ENCODE data around the gene GH2. TPM values are rescaled to one million over a fixed set of nuclear protein-coding genes. Genes with fewer than 3 reads are reported as not detected.

Gene GH2
- total RNA-seq = not detected

DNA sequence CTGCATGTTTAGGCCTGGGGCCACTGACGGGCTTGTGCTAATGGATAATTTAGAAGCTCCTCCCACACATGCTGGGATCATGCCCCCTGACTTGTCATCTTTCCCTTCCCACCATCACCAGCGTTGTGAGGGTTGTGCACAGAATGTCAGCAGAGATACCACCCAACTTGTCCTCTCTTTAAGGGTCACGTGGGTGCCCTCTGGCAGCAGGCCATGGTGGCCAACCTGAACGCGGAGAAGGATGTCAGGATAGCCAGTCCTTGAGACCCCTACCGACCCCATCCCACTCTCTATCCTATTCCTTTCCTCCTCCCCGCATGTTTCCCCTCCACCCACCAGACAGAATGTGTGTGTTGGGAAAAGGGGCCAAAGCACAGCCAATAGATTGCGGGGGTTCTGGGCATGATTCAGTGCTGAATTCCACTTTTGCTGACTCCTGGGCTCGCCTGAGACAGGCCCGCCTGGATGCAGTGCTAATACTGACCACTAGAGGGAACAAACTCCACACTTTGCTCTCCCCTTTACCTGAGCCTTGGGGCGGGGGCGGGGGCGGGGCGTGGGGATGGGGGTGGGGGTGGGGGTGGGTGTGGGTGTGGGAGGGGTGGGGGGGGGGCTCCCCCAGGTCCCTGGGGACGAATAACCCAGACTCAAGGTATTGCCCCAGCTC lies at the start of gene GH2:
Gene GH2 (minus strand): TSS at position 10 of the 667 bp plus-strand sequence. CDS start 143 bp downstream, outside the sequence.

DNA sequence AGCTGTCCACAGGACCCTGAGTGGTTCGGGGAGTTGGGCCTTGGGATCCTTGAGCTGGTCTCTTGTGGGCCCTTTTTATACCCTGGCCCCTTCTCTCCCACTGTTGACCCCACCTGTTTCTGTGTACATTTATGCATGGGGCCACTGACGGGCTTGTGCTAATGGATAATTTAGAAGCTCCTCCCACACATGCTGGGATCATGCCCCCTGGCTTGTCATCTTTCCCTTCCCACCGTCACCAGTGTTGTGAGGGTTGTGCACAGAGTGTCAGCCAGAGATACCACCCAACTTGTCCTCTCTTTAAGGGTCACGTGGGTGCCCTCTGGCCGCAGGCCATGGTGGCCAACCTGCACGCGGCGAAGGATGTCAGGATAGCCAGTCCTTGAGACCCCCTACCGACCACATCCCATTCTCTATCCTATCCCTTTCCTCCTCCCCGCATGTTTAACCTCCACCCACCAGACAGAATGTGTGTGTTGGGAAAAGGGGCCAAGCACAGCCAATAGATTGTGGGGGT lies 37.1 kb upstream of the GH2 start, which contains the start of gene GH1:
Gene GH1 (minus strand): TSS at position 51 of the 517 bp plus-strand sequence. CDS start 63 bp downstream, outside the sequence.

DNA sequence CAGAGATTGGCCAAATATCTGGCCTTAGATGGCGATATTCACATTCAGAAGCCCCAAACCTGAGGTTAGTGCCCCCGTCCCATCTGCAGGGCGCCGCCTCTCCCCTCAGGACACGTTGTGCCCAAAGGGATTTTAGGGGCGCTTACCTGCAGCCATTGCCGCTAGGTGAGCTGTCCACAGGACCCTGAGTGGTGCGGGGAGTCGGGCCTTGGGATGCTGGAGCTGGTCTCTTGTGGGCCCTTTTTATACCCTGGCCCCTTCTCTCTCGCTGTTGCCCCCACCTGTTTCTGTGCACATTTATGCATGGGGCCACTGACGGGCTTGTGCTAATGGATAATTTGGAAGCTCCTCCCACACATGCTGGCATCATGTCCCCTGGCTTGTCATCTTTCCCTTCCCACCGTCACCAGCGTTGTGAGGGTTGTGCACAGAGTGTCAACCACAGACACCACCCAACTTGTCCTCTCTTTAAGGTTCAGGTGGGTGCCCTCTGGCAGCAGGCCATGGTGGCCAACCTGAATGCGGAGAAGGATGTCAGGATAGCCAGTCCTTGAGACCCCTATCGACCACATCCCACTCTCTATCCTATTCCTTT lies 29.4 kb upstream of the GH2 start, which contains the start of gene CSHL1:
Gene CSHL1 (minus strand): TSS at position 218 of the 595 bp plus-strand sequence. CDS start 62 bp downstream, at position 156.

GRCh38 chr17:63896524-63897354 lies 15.0 kb upstream of the GH2 start, which contains the start of gene CSH1:
Gene CSH1 (minus strand): TSS chr17:63896574. CDS start chr17:63896511, 63 bp downstream.

DNA sequence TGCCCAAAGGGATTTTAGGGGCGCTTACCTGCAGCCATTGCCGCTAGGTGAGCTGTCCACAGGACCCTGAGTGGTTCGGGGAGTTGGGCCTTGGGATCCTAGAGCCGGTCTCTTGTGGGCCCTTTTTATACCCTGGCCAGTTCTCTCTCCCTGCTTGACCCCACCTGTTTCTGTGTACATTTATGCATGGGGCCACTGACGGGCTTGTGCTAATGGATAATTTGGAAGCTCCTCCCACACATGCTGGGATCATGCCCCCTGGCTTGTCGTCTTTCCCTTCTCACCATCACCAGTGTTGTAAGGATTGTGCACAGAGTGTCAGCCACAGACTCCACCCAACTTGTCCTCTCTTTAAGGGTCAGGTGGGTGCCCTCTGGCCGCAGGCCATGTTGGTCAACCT lies 8.2 kb downstream of the GH2 start, which contains the start of gene CSH2:
Gene CSH2 (minus strand): TSS at position 101 of the 400 bp plus-strand sequence. CDS start 63 bp downstream, at position 38.

GRCh38 chr17:63842540-63843386 lies 39.0 kb downstream of the GH2 start, which contains the start of gene SMARCD2:
Gene SMARCD2 (minus strand): TSS chr17:63842685. CDS start chr17:63842674, 11 bp downstream.

Small RNA genes within 50 kb of the gene (small RNA-seq; reads per million reads assigned to genes)
- gene AC040958.1 (0 reads per million in 2 donors), gene AC127029.1 (0 to 0.17 reads per million in 2 donors), gene GH1 (0 reads per million in 2 donors)

Other genes starting within 250 kb of the GH2 start
- 10 to 100 TPM; 27.2 to 39.0 TPM for gene LIMD2, start 181.8 kb downstream of the GH2 start, total RNA-seq
- 10 to 100 TPM; 34.3 to 34.4 TPM for gene STRADA, start 140.1 kb downstream of the GH2 start, total RNA-seq
- gene CCDC47, start 108.3 kb downstream of the GH2 start, total RNA-seq = 10 to 100 TPM; 57.5 to 75.6 TPM
- 10 to 100 TPM; 63.3 to 67.9 TPM for gene DDX42, start 107.8 kb downstream of the GH2 start, total RNA-seq
- gene PSMC5, start 54.5 kb downstream of the GH2 start, total RNA-seq = 10 to 100 TPM; 21.3 to 43.0 TPM
- 10 to 100 TPM; 57.8 to 80.9 TPM for gene FTSJ3, start 54.3 kb downstream of the GH2 start, total RNA-seq
- 10 to 100 TPM; 93.6 to 97.7 TPM for gene SMARCD2, start 39.3 kb downstream of the GH2 start, total RNA-seq
- not detected for gene CSH2, start 8.3 kb downstream of the GH2 start, total RNA-seq
- not detected for gene CSH1, start 14.6 kb upstream of the GH2 start, total RNA-seq
- gene CSHL1, start 29.3 kb upstream of the GH2 start, total RNA-seq = not detected
- not detected for gene GH1, start 36.9 kb upstream of the GH2 start, total RNA-seq
- 10 to 100 TPM; 20.6 to 29.0 TPM for gene CD79B, start 50.4 kb upstream of the GH2 start, total RNA-seq
- not detected for gene SCN4A, start 91.0 kb upstream of the GH2 start, total RNA-seq
- gene PRR29, start 116.4 kb upstream of the GH2 start, total RNA-seq = under 1 TPM in 1 of 2 donors, not detected in 1; under 0.01 TPM
- under 1 TPM in 1 of 2 donors, not detected in 1; 0.33 TPM for gene ICAM2, start 138.7 kb upstream of the GH2 start, total RNA-seq
- gene ERN1, start 248.2 kb upstream of the GH2 start, total RNA-seq = 1 to 10 TPM; 4.5 to 5.0 TPM